RWPE1 (cell line): ENCODE measurements around the gene EFNA1.
"Not testable (repeated sequence)": the region's sequence is repeated elsewhere in the genome, so short reads cannot be mapped to it uniquely, and the experiment has no call there.

ENCODE experiments used
- CTCF ChIA-PET: fragments of 350-600 bp; sonication (Branson Sonifier 250); formaldehyde crosslinking; extraction: SDS; loops from one replicate; lab custom pipeline; 2021; lab: Yijun Ruan, JAX
- POLR2A ChIA-PET: fragments of 400-600 bp; formaldehyde crosslinking; extraction: SDS; loops from one replicate; lab custom pipeline; 2020; ENCODE audit warnings: antibody characterized with exemption; ENCODE audit not compliant: low non-redundant PET; lab: Yijun Ruan, JAX
- DNase-seq: peaks from one replicate; pipeline ENCODE4 v3.0.0; 2012; ENCODE audit warnings: low spot score
- H3K27ac ChIP-seq: fragments of 450-650 bp; 2 replicates; pipeline ENCODE4 v1.5.1; 2017
- CTCF ChIP-seq: fragments of 450-650 bp; conservative IDR thresholded peaks from 2 replicates; pipeline ENCODE4 v1.5.1; 2017; ENCODE audit warnings: low read depth, mild to moderate bottlenecking

Gene EFNA1

GRCh38 chr1:155167166-155168104, 39.8 kb downstream of the EFNA1 start:
- CTCF ChIA-PET = interaction anchor here (0.5 to 2.9 kb wide), 27 partner anchors 9 to 187 kb away, joined by 3 to 29 read pairs (median 5); no protein-coding TSS in a partner anchor
- peak; percentile 72 for DNase-seq
- POLR2A ChIA-PET = no interaction called here
- H3K27ac ChIP-seq = peak overlapping the region; percentile 59
- peak; percentile 80 for TF ChIP-seq CTCF

GRCh38 chr1:155168105-155168445, 40.4 kb downstream of the EFNA1 start:
- TF ChIP-seq CTCF = peak; percentile 14; the same call in 1 of the 2 replicates
- DNase-seq, POLR2A ChIA-PET: not testable (repeated sequence)
- peak overlapping the region; percentile 59 for H3K27ac ChIP-seq
- CTCF ChIA-PET = interaction anchor here (0.6 to 2.9 kb wide), 24 partner anchors 9 to 700 kb away, joined by 3 to 29 read pairs (median 5); no protein-coding TSS in a partner anchor

GRCh38 chr1:155168456-155169210, 41.0 kb downstream of the EFNA1 start:
- DNase-seq = no peak
- POLR2A ChIA-PET = no interaction called here
- no peak overlapping the region for H3K27ac ChIP-seq
- CTCF ChIA-PET = interaction anchor here (0.6 to 2.9 kb wide), 17 partner anchors 9 to 701 kb away, joined by 3 to 29 read pairs (median 6); no protein-coding TSS in a partner anchor
- TF ChIP-seq CTCF = no peak

GRCh38 chr1:155169541-155169940, 41.9 kb downstream of the EFNA1 start:
- no peak overlapping the region for H3K27ac ChIP-seq
- POLR2A ChIA-PET = no interaction called here
- CTCF ChIA-PET = interaction anchor here (2.5 to 3.7 kb wide), 2 partner anchors 78 to 84 kb away, joined by 17 to 21 read pairs; no protein-coding TSS in a partner anchor
- DNase-seq = no peak
- no peak for TF ChIP-seq CTCF

- no peak for DNase-seq
- TF ChIP-seq CTCF = no peak
- POLR2A ChIA-PET = interaction anchor here (0.6 kb wide), 1 partner anchor 28 kb away, joined by 4 read pairs; no protein-coding TSS in a partner anchor
- CTCF ChIA-PET = interaction anchor here (2.5 to 3.7 kb wide), 2 partner anchors 79 to 85 kb away, joined by 17 to 21 read pairs; no protein-coding TSS in a partner anchor
- H3K27ac ChIP-seq = no peak overlapping the region
Measured at GRCh38 chr1:155170101-155170785, 42.6 kb downstream of the EFNA1 start.
